ENCODE data around the gene EPB41L1. TPM values are rescaled to one million over a fixed set of nuclear protein-coding genes. Genes with fewer than 3 reads are reported as not detected.

EPB41L1 gene
- total RNA-seq, 1 donor from 2014 or later: 30.6 TPM

DNA sequence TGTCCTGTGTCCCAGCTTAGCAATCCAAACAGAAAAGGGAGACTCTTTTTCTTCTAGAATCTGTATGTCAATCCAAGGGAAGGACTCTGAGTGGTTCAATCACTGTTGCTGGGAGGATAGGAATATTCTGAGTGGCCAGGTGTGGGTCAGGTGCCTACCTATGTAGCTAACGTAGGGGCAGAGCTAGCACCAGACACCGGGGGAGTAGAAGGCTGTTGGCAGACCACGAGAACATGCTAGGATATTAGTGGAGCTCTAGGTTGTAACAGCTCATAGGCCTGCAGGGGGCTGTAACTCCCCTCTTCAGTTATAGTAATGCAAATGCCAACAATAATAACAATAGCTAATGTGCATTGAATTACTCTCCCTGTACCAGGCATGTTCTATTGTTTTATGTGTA is 39.8 kb upstream of the EPB41L1 start:
- Mint-ChIP-seq H3K4me3 (peak overlapping the region; percentile 22), H3K27ac (ENCODE audit: unreplicated experiment) (no peak overlapping the region), H3K9me3 (no peaks in the 10 kb centered on the region), H3K27me3 (ENCODE audit: low read depth) (peaks cover 3% of the 10 kb centered on the region), H3K4me1 (peaks cover 35% of the 10 kb centered on the region), H3K36me3 (ENCODE audit: low read depth) (no peaks in the 10 kb centered on the region)
- TF ChIP-seq, protein P1, sequence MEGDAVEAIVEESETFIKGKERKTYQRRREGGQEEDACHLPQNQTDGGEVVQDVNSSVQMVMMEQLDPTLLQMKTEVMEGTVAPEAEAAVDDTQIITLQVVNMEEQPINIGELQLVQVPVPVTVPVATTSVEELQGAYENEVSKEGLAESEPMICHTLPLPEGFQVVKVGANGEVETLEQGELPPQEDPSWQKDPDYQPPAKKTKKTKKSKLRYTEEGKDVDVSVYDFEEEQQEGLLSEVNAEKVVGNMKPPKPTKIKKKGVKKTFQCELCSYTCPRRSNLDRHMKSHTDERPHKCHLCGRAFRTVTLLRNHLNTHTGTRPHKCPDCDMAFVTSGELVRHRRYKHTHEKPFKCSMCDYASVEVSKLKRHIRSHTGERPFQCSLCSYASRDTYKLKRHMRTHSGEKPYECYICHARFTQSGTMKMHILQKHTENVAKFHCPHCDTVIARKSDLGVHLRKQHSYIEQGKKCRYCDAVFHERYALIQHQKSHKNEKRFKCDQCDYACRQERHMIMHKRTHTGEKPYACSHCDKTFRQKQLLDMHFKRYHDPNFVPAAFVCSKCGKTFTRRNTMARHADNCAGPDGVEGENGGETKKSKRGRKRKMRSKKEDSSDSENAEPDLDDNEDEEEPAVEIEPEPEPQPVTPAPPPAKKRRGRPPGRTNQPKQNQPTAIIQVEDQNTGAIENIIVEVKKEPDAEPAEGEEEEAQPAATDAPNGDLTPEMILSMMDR (conservative IDR thresholded peaks at IDR 0.05): no peak
- no peak for DNase-seq (ENCODE audit: low read depth, low spot score)

DNA sequence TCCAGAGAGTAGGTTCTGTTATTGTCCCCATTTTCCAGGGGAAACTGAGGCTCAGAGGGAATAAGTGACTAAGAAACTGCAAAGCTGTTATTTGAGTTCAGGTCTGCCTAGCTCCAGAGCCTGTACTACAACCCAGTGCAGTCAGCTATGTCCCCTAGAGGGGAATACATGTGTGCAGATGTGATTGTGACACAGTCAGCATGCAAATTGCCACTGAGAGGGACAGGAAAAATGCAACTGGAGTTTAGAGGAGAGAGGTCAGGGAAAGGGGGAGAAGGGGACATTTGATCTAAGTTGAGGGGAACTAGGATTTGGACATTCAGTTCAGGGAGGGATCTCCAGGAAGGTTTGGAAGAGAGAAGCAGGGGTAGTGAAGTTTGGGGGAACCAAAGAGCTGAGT is 38.6 kb upstream of the EPB41L1 start:
- DNase-seq (ENCODE audit: low read depth, low spot score): no peak
- no peaks in the 10 kb centered on the region for H3K36me3 Mint-ChIP-seq (ENCODE audit: low read depth)
- H3K27ac Mint-ChIP-seq (ENCODE audit: unreplicated experiment): no peak overlapping the region
- peaks cover 3% of the 10 kb centered on the region for H3K27me3 Mint-ChIP-seq (ENCODE audit: low read depth)
- H3K4me3 Mint-ChIP-seq: no peak overlapping the region
- TF ChIP-seq, protein P1 (conservative IDR thresholded peaks at IDR 0.05): no peak
- peaks cover 28% of the 10 kb centered on the region for H3K4me1 Mint-ChIP-seq
- H3K9me3 Mint-ChIP-seq: no peaks in the 10 kb centered on the region

DNA sequence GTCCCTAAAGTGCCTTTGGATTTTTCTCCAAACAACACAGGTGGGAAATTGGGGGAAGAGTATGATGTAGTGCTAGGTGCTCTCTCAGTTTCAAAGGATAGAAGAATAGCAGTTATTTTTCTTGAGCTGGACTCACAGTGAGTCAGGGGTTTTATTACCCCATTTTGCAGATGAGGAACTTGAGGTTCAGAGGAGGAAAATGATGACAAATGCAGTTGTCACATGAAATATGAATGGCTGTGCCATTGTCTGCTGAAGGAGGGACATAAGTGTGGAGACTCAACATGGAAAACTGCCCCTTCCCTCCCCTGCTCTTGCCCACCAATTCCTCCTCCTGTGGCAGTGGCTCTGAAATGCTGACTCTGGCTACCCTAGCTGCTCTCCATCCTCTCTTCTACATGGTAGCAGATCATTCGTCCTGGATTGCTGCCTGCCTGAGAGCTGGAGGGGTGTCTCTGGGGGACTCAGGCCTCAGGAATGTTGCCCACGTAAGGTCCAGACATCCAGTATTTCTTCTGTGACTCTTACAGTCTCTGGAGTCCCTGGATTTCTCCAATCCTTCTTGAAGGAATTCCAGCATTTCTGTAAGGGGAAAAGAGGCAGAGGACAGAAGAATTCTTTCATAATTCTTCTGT is 37.6 kb upstream of the EPB41L1 start:
- no peaks in the 10 kb centered on the region for H3K9me3 Mint-ChIP-seq
- H3K36me3 Mint-ChIP-seq (ENCODE audit: low read depth): no peaks in the 10 kb centered on the region
- no peak overlapping the region for H3K27ac Mint-ChIP-seq (ENCODE audit: unreplicated experiment)
- DNase-seq (ENCODE audit: low read depth, low spot score): no peak
- no peak overlapping the region for H3K4me3 Mint-ChIP-seq
- TF ChIP-seq, protein P1 (conservative IDR thresholded peaks at IDR 0.05): no peak
- H3K4me1 Mint-ChIP-seq: peaks cover 26% of the 10 kb centered on the region
- H3K27me3 Mint-ChIP-seq (ENCODE audit: low read depth): peaks cover 3% of the 10 kb centered on the region

DNA sequence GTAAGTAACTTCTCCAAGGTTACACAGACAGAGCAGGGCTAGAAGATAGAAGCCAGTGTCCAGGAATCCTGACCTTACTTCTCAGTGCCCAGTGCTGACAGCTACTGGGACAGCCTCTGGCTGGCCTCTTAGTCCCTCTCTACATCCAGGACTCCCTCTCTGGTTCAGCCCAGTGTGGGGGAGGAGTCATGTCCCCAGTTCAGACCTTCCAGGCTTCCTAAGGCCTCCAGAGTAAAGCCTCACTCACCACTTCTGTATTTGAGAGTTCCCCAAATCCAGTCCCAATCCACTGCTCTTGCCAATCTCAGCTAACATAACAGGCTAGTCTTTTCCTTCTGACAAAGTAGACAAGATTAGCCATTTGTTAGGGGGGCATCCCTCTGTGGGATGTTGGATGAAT is 36.9 kb upstream of the EPB41L1 start:
- H3K9me3 Mint-ChIP-seq: no peaks in the 10 kb centered on the region
- no peak overlapping the region for H3K4me3 Mint-ChIP-seq
- H3K36me3 Mint-ChIP-seq (ENCODE audit: low read depth): no peaks in the 10 kb centered on the region
- H3K4me1 Mint-ChIP-seq: peaks cover 19% of the 10 kb centered on the region
- H3K27ac Mint-ChIP-seq (ENCODE audit: unreplicated experiment): no peak overlapping the region
- no peak for DNase-seq (ENCODE audit: low read depth, low spot score)
- TF ChIP-seq, protein P1 (conservative IDR thresholded peaks at IDR 0.05): no peak
- H3K27me3 Mint-ChIP-seq (ENCODE audit: low read depth): peaks cover 3% of the 10 kb centered on the region

DNA sequence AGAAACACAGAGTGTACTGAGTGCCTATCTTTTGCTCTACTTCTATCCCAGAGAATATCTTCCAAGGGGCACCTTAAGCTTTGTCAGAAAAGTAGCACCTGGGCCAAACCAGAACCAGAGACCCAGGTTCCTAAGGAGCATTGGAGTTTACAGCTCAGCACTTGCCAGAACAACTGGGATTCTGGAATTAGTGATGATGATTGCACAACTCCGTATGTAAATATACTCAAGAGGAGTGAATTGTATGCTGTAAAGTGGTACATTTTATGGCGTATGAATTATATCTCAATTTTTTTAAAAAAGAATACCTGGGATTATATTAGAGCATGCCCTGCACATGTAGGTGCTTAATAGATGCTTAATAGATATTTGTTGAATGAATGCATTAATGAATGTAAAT is 36.2 kb upstream of the EPB41L1 start:
- Mint-ChIP-seq H3K27me3 (ENCODE audit: low read depth) (peaks cover 3% of the 10 kb centered on the region), H3K27ac (ENCODE audit: unreplicated experiment) (no peak overlapping the region), H3K4me3 (no peak overlapping the region), H3K36me3 (ENCODE audit: low read depth) (no peaks in the 10 kb centered on the region), H3K9me3 (no peaks in the 10 kb centered on the region), H3K4me1 (peaks cover 12% of the 10 kb centered on the region)
- TF ChIP-seq, protein P1 (conservative IDR thresholded peaks at IDR 0.05): no peak
- DNase-seq (ENCODE audit: low read depth, low spot score): no peak
